AG04449 (cell line): Measurements from ENCODE around the gene TFAP2C.
A peak's percentile ranks its signal among the peaks of the same experiment; 100 is the strongest.

Source experiments
- CTCF ChIA-PET: fragments of 350-600 bp; formaldehyde crosslinking; extraction: SDS; loops from one replicate; lab custom pipeline; 2021; ENCODE audit warnings: antibody characterized with exemption; lab: Yijun Ruan, JAX
- POLR2A ChIA-PET: fragments of 400-600, 350-600 bp; formaldehyde crosslinking; extraction: SDS; loops from one replicate; lab custom pipeline; 2020; ENCODE audit warnings: antibody characterized with exemption, inconsistent platforms; lab: Yijun Ruan, JAX
- DNase-seq: peaks from one replicate; pipeline ENCODE4 v3.0.0-alpha.2; 2010; ENCODE audit warnings: low read depth, low spot score
- H3K4me3 ChIP-seq: 2 replicates; pipeline ENCODE4 v1.5.1; 2011; ENCODE audit warnings: low read depth, mild to moderate bottlenecking, control low read depth, low read length
- CTCF ChIP-seq: IDR thresholded peaks from one replicate; pipeline ENCODE4 v1.5.1; 2011; ENCODE audit warnings: mild to moderate bottlenecking, moderate library complexity, low read length, control low read depth, inconsistent platforms; ENCODE audit not compliant: insufficient read depth; ENCODE audit errors: missing control alignments

Gene TFAP2C

GRCh38 chr20:56629464-56630085 is 469 bp downstream of the TFAP2C start:
- DNase-seq = no peak
- TF ChIP-seq CTCF = no peak
- ChIA-PET POLR2A (interaction anchor here (0.8 kb wide), 1 partner anchor 32 kb away, joined by 3 read pairs; no protein-coding TSS in a partner anchor), CTCF (interaction anchor here (0.6 to 2.6 kb wide), 26 partner anchors 8 to 717 kb away, joined by 3 to 33 read pairs (median 4); no protein-coding TSS in a partner anchor)
- peak overlapping the region; percentile 78 for H3K4me3 ChIP-seq

- DNase-seq = peak; percentile 28
- ChIA-PET POLR2A (interaction anchor here (0.5 to 1.1 kb wide), 3 partner anchors 31 to 340 kb away, joined by 3 read pairs; no protein-coding TSS in a partner anchor), CTCF (interaction anchor here (0.6 to 2.6 kb wide), 26 partner anchors 8 to 716 kb away, joined by 3 to 33 read pairs (median 4); no protein-coding TSS in a partner anchor)
- H3K4me3 ChIP-seq = peak overlapping the region; percentile 78
- peak; percentile 87 for TF ChIP-seq CTCF
Measured at GRCh38 chr20:56630086-56630493, 984 bp downstream of the TFAP2C start.

GRCh38 chr20:56630506-56631317 is 1.6 kb downstream of the TFAP2C start:
- DNase-seq = no peak
- no peak for TF ChIP-seq CTCF
- CTCF ChIA-PET = interaction anchor here (0.7 to 2.6 kb wide), 19 partner anchors 7 to 434 kb away, joined by 3 to 33 read pairs (median 5); no protein-coding TSS in a partner anchor
- POLR2A ChIA-PET = interaction anchor here (0.5 to 1.1 kb wide), 3 partner anchors 30 to 339 kb away, joined by 3 read pairs; no protein-coding TSS in a partner anchor
- peak overlapping the region; percentile 78 for H3K4me3 ChIP-seq

- ChIA-PET POLR2A (no interaction called here), CTCF (interaction anchor here (2.0 kb wide), 1 partner anchor 343 kb away, joined by 12 read pairs; no protein-coding TSS in a partner anchor)
- no peak for TF ChIP-seq CTCF
- H3K4me3 ChIP-seq = peak overlapping the region; percentile 78
- no peak for DNase-seq
Measured at GRCh38 chr20:56631318-56631989, 2.3 kb downstream of the TFAP2C start.

- ChIA-PET CTCF (interaction anchor here (2.0 kb wide), 1 partner anchor 342 kb away, joined by 12 read pairs; no protein-coding TSS in a partner anchor), POLR2A (no interaction called here)
- peak overlapping the region; percentile 78 for H3K4me3 ChIP-seq
- no peak for TF ChIP-seq CTCF
- DNase-seq = no peak
Measured at GRCh38 chr20:56631990-56632327, 2.9 kb downstream of the TFAP2C start.
